ENCODE data around the gene CDC42BPB. TPM values are rescaled to one million over a fixed set of nuclear protein-coding genes. Genes with fewer than 3 reads are reported as not detected.

Gene CDC42BPB
- polyA plus RNA-seq, 1 donor (not counting 4 experiments of a cell fraction or from before 2014, with no cell fraction given): 41.3 TPM

DNA sequence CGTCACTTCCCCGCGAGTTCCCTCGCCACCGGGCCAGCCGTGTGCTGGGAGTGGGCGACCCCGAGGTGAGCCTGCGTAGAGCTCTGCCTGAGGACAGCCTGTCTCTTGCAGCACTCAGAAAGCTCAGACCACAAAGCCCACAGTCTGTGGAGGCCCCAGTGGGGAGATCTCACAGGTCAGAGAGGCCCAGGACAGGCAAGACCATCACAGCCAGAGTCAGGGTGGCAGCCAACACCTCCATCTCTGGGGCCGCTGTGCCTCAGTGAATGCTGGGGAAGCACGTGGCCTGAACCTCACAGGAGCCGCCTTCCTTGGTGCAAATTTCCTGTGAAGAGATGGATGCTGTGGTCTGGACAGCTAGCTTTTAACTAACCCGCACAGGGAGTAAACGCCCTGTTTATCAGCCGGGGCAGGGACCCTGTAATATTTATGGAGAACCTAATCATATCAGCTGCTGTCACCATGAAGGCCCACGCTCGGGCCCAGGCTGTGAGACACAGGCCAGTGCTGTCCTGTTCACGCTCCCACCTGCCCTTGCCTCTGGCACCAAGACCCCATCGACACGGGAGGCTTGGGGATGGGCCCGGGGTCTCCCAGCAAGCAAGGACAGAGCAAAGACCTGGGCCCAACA, 56.9 kb downstream of the CDC42BPB start:
- Histone ChIP-seq H2AFZ (ENCODE audit: control insufficient read depth, low read length) (no peak overlapping the region), H3K9ac (ENCODE audit: control insufficient read depth, extremely low read depth, insufficient read depth, low read length) (no peak overlapping the region), H3K9me3 (ENCODE audit: control insufficient read depth, low read depth, low read length) (no peaks in the 10 kb centered on the region), H3K27ac (ENCODE audit: control insufficient read depth, insufficient read depth, low read length) (no peak overlapping the region), H3K79me2 (ENCODE audit: control insufficient read depth, insufficient read depth, low read length) (peaks cover 17% of the 10 kb centered on the region), H3K27me3 (ENCODE audit: control insufficient read depth, extremely low read depth, insufficient read depth, low read length) (no peaks in the 10 kb centered on the region), H3K4me3 (ENCODE audit: control insufficient read depth in 2 of 3, extremely low read depth in 1 of 3, insufficient read depth in 2 of 3, low read depth in 1 of 3, low read length in 3 of 3) (no peak overlapping the region), H4K20me1 (ENCODE audit: control insufficient read depth, extremely low read depth, insufficient read depth, low read length) (no peaks in the 10 kb centered on the region), H3K4me1 (ENCODE audit: control insufficient read depth, extremely low read depth, insufficient read depth, low read length) (no peaks in the 10 kb centered on the region), H3K36me3 (ENCODE audit: control insufficient read depth in 2 of 2, extremely low read depth in 1 of 2, insufficient read depth in 2 of 2, low read length in 2 of 2) (peaks cover 23 to 29% of the 10 kb centered on the region in 2 experiments), H3K4me2 (ENCODE audit: control insufficient read depth, extremely low read depth, insufficient read depth, low read depth, low read length) (no peak overlapping the region), H3K9me1 (ENCODE audit: control insufficient read depth, extremely low read depth, insufficient read depth, low read length) (no peaks in the 10 kb centered on the region)
- TF ChIP-seq EZH2 (IDR thresholded peaks at IDR 0.05; ENCODE audit: low read length) (no peak), CTCF (optimal IDR thresholded peaks at IDR 0.05 in 1 of 3, IDR thresholded peaks at IDR 0.05 in 1 of 3, conservative IDR thresholded peaks at IDR 0.05 in 1 of 3; ENCODE audit: extremely low read depth in 1 of 3, insufficient read depth in 2 of 3, low read length in 3 of 3) (no peak)
- no peak for DNase-seq (ENCODE audit: low read depth, low spot score)
- dilution Hi-C loops (cut with MboI; ENCODE audit: extremely low pct_ligation_motif_present, low sequenced_read_pairs): no loop called here
- FAIRE-seq: no peak

GRCh38 chr14:102999227-102999895, 58.0 kb downstream of the CDC42BPB start:
- Histone ChIP-seq H2AFZ (ENCODE audit: control insufficient read depth, low read length) (no peak overlapping the region), H3K27me3 (ENCODE audit: control insufficient read depth, extremely low read depth, insufficient read depth, low read length) (no peaks in the 10 kb centered on the region), H3K27ac (ENCODE audit: control insufficient read depth, insufficient read depth, low read length) (no peak overlapping the region), H3K36me3 (ENCODE audit: control insufficient read depth in 2 of 2, extremely low read depth in 1 of 2, insufficient read depth in 2 of 2, low read length in 2 of 2) (peaks cover 23 to 32% of the 10 kb centered on the region in 2 experiments), H3K79me2 (ENCODE audit: control insufficient read depth, insufficient read depth, low read length) (peaks cover 20% of the 10 kb centered on the region), H3K9me1 (ENCODE audit: control insufficient read depth, extremely low read depth, insufficient read depth, low read length) (no peaks in the 10 kb centered on the region), H3K9me3 (ENCODE audit: control insufficient read depth, low read depth, low read length) (no peaks in the 10 kb centered on the region), H3K4me3 (ENCODE audit: control insufficient read depth in 2 of 3, extremely low read depth in 1 of 3, insufficient read depth in 2 of 3, low read depth in 1 of 3, low read length in 3 of 3) (no peak overlapping the region), H3K9ac (ENCODE audit: control insufficient read depth, extremely low read depth, insufficient read depth, low read length) (no peak overlapping the region), H3K4me2 (ENCODE audit: control insufficient read depth, extremely low read depth, insufficient read depth, low read depth, low read length) (no peak overlapping the region), H4K20me1 (ENCODE audit: control insufficient read depth, extremely low read depth, insufficient read depth, low read length) (no peaks in the 10 kb centered on the region), H3K4me1 (ENCODE audit: control insufficient read depth, extremely low read depth, insufficient read depth, low read length) (peaks cover 3% of the 10 kb centered on the region)
- FAIRE-seq (no peak), DNase-seq (ENCODE audit: low read depth, low spot score) (no peak)
- dilution Hi-C loops (cut with MboI; ENCODE audit: extremely low pct_ligation_motif_present, low sequenced_read_pairs): no loop called here
- TF ChIP-seq EZH2 (IDR thresholded peaks at IDR 0.05; ENCODE audit: low read length) (no peak), CTCF (optimal IDR thresholded peaks at IDR 0.05 in 1 of 3, IDR thresholded peaks at IDR 0.05 in 1 of 3, conservative IDR thresholded peaks at IDR 0.05 in 1 of 3; ENCODE audit: extremely low read depth in 1 of 3, insufficient read depth in 2 of 3, low read length in 3 of 3) (no peak)
